AG08396 (cell line): ENCODE results near the gene SNX9.
"Not testable (repeated sequence)": the region's sequence is repeated elsewhere in the genome, so short reads cannot be mapped to it uniquely, and the experiment has no call there.

Experiments used
- DNase-seq: peaks from one replicate; pipeline ENCODE4 v3.0.0; 2012; ENCODE audit warnings: low spot score, mixed read lengths

The SNX9 gene

GRCh38 chr6:157954150-157955117, 131.4 kb downstream of the SNX9 start:
- no peak for DNase-seq

GRCh38 chr6:157955675-157956074, 132.6 kb downstream of the SNX9 start:
- DNase-seq: no peak

- no peak for DNase-seq
Measured at GRCh38 chr6:157956171-157956730, 133.2 kb downstream of the SNX9 start.

GRCh38 chr6:157959451-157960227, 136.6 kb downstream of the SNX9 start:
- no peak for DNase-seq

- DNase-seq: no peak
Measured at GRCh38 chr6:157961153-157961831, 138.2 kb downstream of the SNX9 start.

GRCh38 chr6:157961832-157962575, 139.0 kb downstream of the SNX9 start:
- no peak for DNase-seq

GRCh38 chr6:157962601-157963302, 139.7 kb downstream of the SNX9 start:
- DNase-seq: peak; percentile 56

- DNase-seq: no peak
Measured at GRCh38 chr6:157964100-157964499, 141.1 kb downstream of the SNX9 start.

- DNase-seq: no peak
Measured at GRCh38 chr6:157965387-157965786, 142.3 kb downstream of the SNX9 start.

- DNase-seq: no peak
Measured at GRCh38 chr6:157966589-157966977, 143.5 kb downstream of the SNX9 start.

- no peak for DNase-seq
Measured at GRCh38 chr6:157967020-157967419, 144.0 kb downstream of the SNX9 start.

GRCh38 chr6:157967486-157967885, 144.4 kb downstream of the SNX9 start:
- no peak for DNase-seq

GRCh38 chr6:157972177-157972576, 149.1 kb downstream of the SNX9 start:
- not testable (repeated sequence) for DNase-seq

GRCh38 chr6:157974341-157974894, 151.4 kb downstream of the SNX9 start:
- DNase-seq: no peak

GRCh38 chr6:157974967-157975366, 151.9 kb downstream of the SNX9 start:
- DNase-seq: no peak

GRCh38 chr6:157975456-157975855, 152.4 kb downstream of the SNX9 start:
- DNase-seq: no peak

GRCh38 chr6:157976345-157977175, 153.5 kb downstream of the SNX9 start:
- no peak for DNase-seq

GRCh38 chr6:157977176-157977804, 154.2 kb downstream of the SNX9 start:
- no peak for DNase-seq
